ENCODE measurements around the gene CHST11.

DNA sequence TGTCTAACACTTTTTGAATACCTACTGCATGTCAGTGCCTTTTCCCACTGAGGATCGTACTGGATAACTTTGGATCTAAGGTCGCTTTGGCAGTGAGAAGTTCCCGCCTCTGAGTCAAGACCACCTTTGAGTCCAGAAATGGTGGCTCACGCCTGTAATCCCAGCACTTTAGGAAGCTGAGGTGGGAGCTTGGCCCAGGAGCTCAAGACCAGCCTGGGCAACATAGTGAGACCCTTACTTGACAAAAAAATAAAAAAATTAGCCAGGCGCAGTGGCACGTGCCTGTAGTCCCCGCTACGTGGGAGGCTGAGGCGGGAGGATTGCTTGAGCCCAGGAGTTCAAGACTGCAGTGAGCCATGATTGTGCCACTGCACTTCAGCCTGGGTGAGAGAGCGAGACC lies 61.1 kb downstream of the CHST11 start:
- TF ChIP-seq, protein P1, sequence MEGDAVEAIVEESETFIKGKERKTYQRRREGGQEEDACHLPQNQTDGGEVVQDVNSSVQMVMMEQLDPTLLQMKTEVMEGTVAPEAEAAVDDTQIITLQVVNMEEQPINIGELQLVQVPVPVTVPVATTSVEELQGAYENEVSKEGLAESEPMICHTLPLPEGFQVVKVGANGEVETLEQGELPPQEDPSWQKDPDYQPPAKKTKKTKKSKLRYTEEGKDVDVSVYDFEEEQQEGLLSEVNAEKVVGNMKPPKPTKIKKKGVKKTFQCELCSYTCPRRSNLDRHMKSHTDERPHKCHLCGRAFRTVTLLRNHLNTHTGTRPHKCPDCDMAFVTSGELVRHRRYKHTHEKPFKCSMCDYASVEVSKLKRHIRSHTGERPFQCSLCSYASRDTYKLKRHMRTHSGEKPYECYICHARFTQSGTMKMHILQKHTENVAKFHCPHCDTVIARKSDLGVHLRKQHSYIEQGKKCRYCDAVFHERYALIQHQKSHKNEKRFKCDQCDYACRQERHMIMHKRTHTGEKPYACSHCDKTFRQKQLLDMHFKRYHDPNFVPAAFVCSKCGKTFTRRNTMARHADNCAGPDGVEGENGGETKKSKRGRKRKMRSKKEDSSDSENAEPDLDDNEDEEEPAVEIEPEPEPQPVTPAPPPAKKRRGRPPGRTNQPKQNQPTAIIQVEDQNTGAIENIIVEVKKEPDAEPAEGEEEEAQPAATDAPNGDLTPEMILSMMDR (IDR thresholded peaks at IDR 0.05), result no peak
- no peak for TF ChIP-seq ZFX (IDR thresholded peaks at IDR 0.05; ENCODE audit: borderline replicate concordance)

All from 22Rv1 (cell line).